IMR-90 (cell line): ENCODE measurements around the gene CENPP. TPM values are rescaled to one million over a fixed set of nuclear protein-coding genes. Genes with fewer than 3 reads are reported as not detected.

Experiments used
- ATAC-seq: fragments of 200-7000 bp; cut with Tn5 transposase; 2 replicates; pipeline ENCODE4 v1.9.1; 2020; ENCODE audit warnings: low read depth, mild to moderate bottlenecking, moderate library complexity
- BruUV-seq: library from RNA; stranded (reverse); fragments of 400-500 nt; replicated peaks from 2 replicates; lab custom pipeline; 2021; lab: Mats Ljungman, UMichigan
- CTCF ChIA-PET: fragments of 300-600 bp; formaldehyde crosslinking; extraction: SDS; loops from one replicate; lab custom pipeline; 2021; ENCODE audit warnings: antibody characterized with exemption; lab: Yijun Ruan, JAX
- POLR2A ChIA-PET: fragments of 300-600 bp; sonication (Branson Sonifier 250); formaldehyde crosslinking; loops from one replicate; lab custom pipeline; 2022; ENCODE audit warnings: antibody characterized with exemption; ENCODE audit not compliant: unreplicated experiment; lab: Charles Lee
- DNase-seq: peaks from one replicate; pipeline ENCODE4 v3.0.0; 2013
- H2AFZ ChIP-seq: replicated peaks from 2 replicates; pipeline ENCODE3; 2013; ENCODE audit warnings: low read length, mild to moderate bottlenecking; ENCODE audit not compliant: poor library complexity
- H2AK5ac ChIP-seq: 2 replicates; pipeline ENCODE4 v1.6.1; 2013; ENCODE audit warnings: low read depth, low read length, inconsistent platforms
- H2AK9ac ChIP-seq: replicated peaks from 2 replicates; pipeline ENCODE3; 2013; ENCODE audit warnings: mild to moderate bottlenecking, low read depth, low read length, moderate library complexity; ENCODE audit not compliant: poor library complexity
- H2BK120ac ChIP-seq: 2 replicates; pipeline ENCODE4 v1.6.1; 2013; ENCODE audit warnings: low read depth, low read length, inconsistent platforms
- H2BK15ac ChIP-seq: 3 replicates; pipeline ENCODE4 v1.6.1; 2013; ENCODE audit warnings: low read depth, low read length, inconsistent platforms
- H2BK20ac ChIP-seq: 2 replicates; pipeline ENCODE4 v1.6.1; 2013; ENCODE audit warnings: low read depth, mild to moderate bottlenecking, inconsistent platforms, low read length, moderate library complexity
- H2BK5ac ChIP-seq: 2 replicates; pipeline ENCODE4 v1.6.1; 2013; ENCODE audit warnings: mild to moderate bottlenecking, low read depth, low read length, inconsistent platforms; ENCODE audit not compliant: poor library complexity, severe bottlenecking
- H3K14ac ChIP-seq: replicated peaks from 2 replicates; pipeline ENCODE4 v1.6.1; 2013; ENCODE audit warnings: low read depth, low read length, inconsistent platforms
- H3K18ac ChIP-seq: 2 replicates; pipeline ENCODE4 v1.6.1; 2013; ENCODE audit warnings: low read depth, low read length, control low read depth
- H3K23ac ChIP-seq: 2 replicates; pipeline ENCODE4 v1.6.1; 2013; ENCODE audit warnings: low read depth, low read length, inconsistent platforms
- H3K27ac ChIP-seq: 2 replicates; pipeline ENCODE4 v1.5.1; 2013; ENCODE audit warnings: mild to moderate bottlenecking, control low read depth, low read length; ENCODE audit not compliant: insufficient read depth
- H3K27me3 ChIP-seq: 2 replicates; pipeline ENCODE4 v1.6.1; 2013; ENCODE audit warnings: low read length; ENCODE audit not compliant: control insufficient read depth, insufficient read depth
- H3K36me3 ChIP-seq: 2 replicates; pipeline ENCODE4 v1.6.1; 2013; ENCODE audit warnings: low read length, mixed read lengths; ENCODE audit not compliant: control insufficient read depth, insufficient read depth
- H3K4ac ChIP-seq: 2 replicates; pipeline ENCODE4 v1.6.1; 2013; ENCODE audit warnings: low read depth, low read length, inconsistent platforms
- H3K4me1 ChIP-seq: 2 replicates; pipeline ENCODE4 v1.6.1; 2013; ENCODE audit warnings: low read length, mixed read lengths; ENCODE audit not compliant: control insufficient read depth, insufficient read depth
- H3K4me2 ChIP-seq: 2 replicates; pipeline ENCODE4 v1.6.1; 2013; ENCODE audit warnings: low read depth, mild to moderate bottlenecking, control low read depth, low read length, moderate library complexity
- H3K4me3 ChIP-seq: 2 replicates; pipeline ENCODE4 v1.5.1; 2013; ENCODE audit warnings: low read depth, mild to moderate bottlenecking, control low read depth, low read length, moderate library complexity; ENCODE audit not compliant: insufficient read depth
- H3K56ac ChIP-seq: 2 replicates; pipeline ENCODE4 v1.6.1; 2013; ENCODE audit warnings: low read length, inconsistent platforms; ENCODE audit not compliant: insufficient read depth; ENCODE audit errors: extremely low read depth
- H3K79me1 ChIP-seq, 2 experiments: 2 replicates each; pipeline ENCODE4 v1.6.1; 2013; ENCODE audit warnings: low read length in 2 of 2, inconsistent platforms in 1 of 2, low read depth in 1 of 2
- H3K9ac ChIP-seq: 2 replicates; pipeline ENCODE4 v1.6.1; 2013; ENCODE audit warnings: low read depth, low read length, control low read depth
- H3K9me1 ChIP-seq: 2 replicates; pipeline ENCODE4 v1.6.1; 2013; ENCODE audit warnings: low read length, inconsistent platforms; ENCODE audit not compliant: insufficient read depth
- H3K9me3 ChIP-seq: 2 replicates; pipeline ENCODE4 v1.6.1; 2013; ENCODE audit warnings: low read length; ENCODE audit not compliant: control insufficient read depth, insufficient read depth
- H4K20me1 ChIP-seq: 2 replicates; pipeline ENCODE4 v1.6.1; 2013; ENCODE audit warnings: low read length, inconsistent platforms; ENCODE audit not compliant: insufficient read depth
- H4K5ac ChIP-seq: 2 replicates; pipeline ENCODE4 v1.6.1; 2013; ENCODE audit warnings: mild to moderate bottlenecking, low read depth, low read length, control low read depth
- H4K8ac ChIP-seq, 2 experiments: 2 replicates each; pipeline ENCODE4 v1.6.1; 2013; ENCODE audit warnings: low read depth in 2 of 2, low read length in 2 of 2, control low read depth in 1 of 2, inconsistent platforms in 1 of 2
- H4K91ac ChIP-seq: 2 replicates; pipeline ENCODE4 v1.6.1; 2013; ENCODE audit warnings: low read depth, low read length, inconsistent platforms; ENCODE audit not compliant: insufficient read depth
- BHLHE40 ChIP-seq: fragments of 150-350 bp; IDR thresholded peaks from 2 replicates; pipeline ENCODE4 v1.6.1; 2016; ENCODE audit warnings: mild to moderate bottlenecking, low read depth, low read length
- CEBPB ChIP-seq: IDR thresholded peaks from 2 replicates; pipeline ENCODE4 v1.6.1; 2012; ENCODE audit warnings: low read depth, low read length, improper control_type of control experiment
- FOS ChIP-seq: fragments of 150-350 bp; IDR thresholded peaks from 2 replicates; pipeline ENCODE4 v1.6.1; 2016; ENCODE audit warnings: low read depth, low read length
- MAFK ChIP-seq: IDR thresholded peaks from 2 replicates; pipeline ENCODE4 v1.6.1; 2012; ENCODE audit warnings: low read depth, low read length, improper control_type of control experiment
- MAZ ChIP-seq: IDR thresholded peaks from 2 replicates; pipeline ENCODE4 v1.6.1; 2012; ENCODE audit warnings: low read depth, mild to moderate bottlenecking, low read length, improper control_type of control experiment, moderate library complexity, borderline replicate concordance
- MXI1 ChIP-seq: IDR thresholded peaks from 2 replicates; pipeline ENCODE4 v1.6.1; 2012; ENCODE audit warnings: low read depth, mild to moderate bottlenecking, low read length, moderate library complexity, borderline replicate concordance
- NFE2L2 ChIP-seq: fragments of 150-350 bp; IDR thresholded peaks from 2 replicates; pipeline ENCODE4 v1.6.1; 2016; ENCODE audit warnings: low read depth, mild to moderate bottlenecking, low read length
- POLR2A ChIP-seq: IDR thresholded peaks from 2 replicates; pipeline ENCODE4 v1.6.1; 2012; ENCODE audit warnings: mild to moderate bottlenecking, low read depth, low read length
- RCOR1 ChIP-seq: IDR thresholded peaks from 2 replicates; pipeline ENCODE4 v1.6.1; 2012; ENCODE audit warnings: mild to moderate bottlenecking, low read length, improper control_type of control experiment; ENCODE audit not compliant: insufficient replicate concordance
- SMC3 ChIP-seq: fragments of 150-350 bp; IDR thresholded peaks from 2 replicates; pipeline ENCODE4 v1.6.1; 2016; ENCODE audit warnings: low read depth, mild to moderate bottlenecking, antibody characterized with exemption, low read length, moderate library complexity
- WGBS, 2 experiments: methylation state at CpG; one replicate each; pipeline versions ENCODE4 v1.1.5 to v1.1.7; 2013; ENCODE audit warnings: missing lambda C conversion rate in 2 of 2; ENCODE audit not compliant: insufficient read length in 1 of 2; ENCODE audit errors: extremely low coverage in 2 of 2; 5-methylcytosine and 5-hydroxymethylcytosine counted together
- dilution Hi-C: fragments of 300-500 bp; cut with HindIII; formaldehyde crosslinking; loops from one replicate; pipeline ENCODE4 v1.14.3; 2018; ENCODE audit warnings: low sequenced_read_pairs; ENCODE audit not compliant: unreplicated experiment
- in situ Hi-C: fragments of 300-500 bp; cut with MboI; formaldehyde crosslinking; loops from 3 replicates; pipeline ENCODE4 v1.14.3; 2019; ENCODE audit warnings: low sequenced_read_pairs, inconsistent platforms, mixed read lengths
- intact Hi-C: fragments of 100-400 bp; cut with micrococcal nuclease; formaldehyde crosslinking; loops from 2 replicates; pipeline ENCODE4 v1.10.0; 2022
- polyA plus RNA-seq, 3 experiments: library from polyadenylated mRNA; depleted of rRNA; stranded (reverse); fragments of >200 nt; gene quantifications; 2 replicates each; pipeline ENCODE4 v1.2.3, GENCODE V29; 2012; ENCODE audit warnings: low replicate concordance in 1 of 3
- total RNA-seq: library from RNA; depleted of rRNA; stranded (reverse); fragments of >200 nt; gene quantifications from 2 replicates; pipeline ENCODE4 v1.2.3, GENCODE V29; 2012
- TF ChIP-seq, protein P1 (sequence below): conservative IDR thresholded peaks from 2 replicates; pipeline ENCODE4 v1.5.1; 2012; ENCODE audit warnings: mild to moderate bottlenecking, low read depth, low read length, improper control_type of control experiment

The CENPP gene
- total and polyA plus RNA-seq, 2 of the 4 experiments (the other 2 are of a cell fraction): 1.4 to 2.0 TPM

DNA sequence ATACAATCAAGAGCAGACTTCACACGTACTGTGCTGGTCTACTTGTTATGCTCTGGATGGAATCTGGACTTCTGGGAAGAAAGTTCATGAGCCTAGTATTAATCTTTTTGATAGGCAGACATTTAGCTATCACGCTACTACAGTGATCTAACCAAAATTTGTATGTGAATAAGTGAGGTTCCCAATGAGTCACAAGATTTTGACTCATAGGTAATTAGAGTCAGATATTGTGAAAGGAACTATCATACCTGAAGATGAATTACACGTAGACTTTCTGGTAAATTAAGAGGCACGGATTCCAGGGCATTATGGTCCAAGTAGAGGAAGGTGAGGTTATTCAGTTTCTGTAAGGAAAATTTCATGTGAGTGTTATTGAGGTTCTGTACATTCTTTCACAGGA is 60.2 kb downstream of the CENPP start:
- H2AK9ac ChIP-seq: no peak overlapping the region
- no peaks in the 10 kb centered on the region; the same call in 1 of the 2 replicates for H3K9me1 ChIP-seq
- H3K27ac ChIP-seq: no peak overlapping the region
- no peak overlapping the region for H4K91ac ChIP-seq
- whole genome bisulfite sequencing, 2 experiments: no CpG with 5 or more reads among the region's 4 CpGs
- ATAC-seq (no peak), DNase-seq (peak; percentile 29)
- no peaks in the 10 kb centered on the region for H3K27me3 ChIP-seq
- H3K14ac ChIP-seq: no peak overlapping the region
- no peaks in the 10 kb centered on the region for H4K20me1 ChIP-seq
- H4K5ac ChIP-seq: no peak overlapping the region
- no peaks in the 10 kb centered on the region for H3K36me3 ChIP-seq
- H2BK5ac ChIP-seq: no peak overlapping the region
- no peak overlapping the region for H3K4me3 ChIP-seq
- TF ChIP-seq MAZ (no peak), NFE2L2 (no peak), FOS (no peak), MXI1 (no peak), RCOR1 (no peak), SMC3 (no peak), MAFK (no peak), BHLHE40 (no peak), CEBPB (no peak; the same call in 1 of the 2 replicates), POLR2A (no peak)
- TF ChIP-seq, protein P1, sequence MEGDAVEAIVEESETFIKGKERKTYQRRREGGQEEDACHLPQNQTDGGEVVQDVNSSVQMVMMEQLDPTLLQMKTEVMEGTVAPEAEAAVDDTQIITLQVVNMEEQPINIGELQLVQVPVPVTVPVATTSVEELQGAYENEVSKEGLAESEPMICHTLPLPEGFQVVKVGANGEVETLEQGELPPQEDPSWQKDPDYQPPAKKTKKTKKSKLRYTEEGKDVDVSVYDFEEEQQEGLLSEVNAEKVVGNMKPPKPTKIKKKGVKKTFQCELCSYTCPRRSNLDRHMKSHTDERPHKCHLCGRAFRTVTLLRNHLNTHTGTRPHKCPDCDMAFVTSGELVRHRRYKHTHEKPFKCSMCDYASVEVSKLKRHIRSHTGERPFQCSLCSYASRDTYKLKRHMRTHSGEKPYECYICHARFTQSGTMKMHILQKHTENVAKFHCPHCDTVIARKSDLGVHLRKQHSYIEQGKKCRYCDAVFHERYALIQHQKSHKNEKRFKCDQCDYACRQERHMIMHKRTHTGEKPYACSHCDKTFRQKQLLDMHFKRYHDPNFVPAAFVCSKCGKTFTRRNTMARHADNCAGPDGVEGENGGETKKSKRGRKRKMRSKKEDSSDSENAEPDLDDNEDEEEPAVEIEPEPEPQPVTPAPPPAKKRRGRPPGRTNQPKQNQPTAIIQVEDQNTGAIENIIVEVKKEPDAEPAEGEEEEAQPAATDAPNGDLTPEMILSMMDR: no peak
- POLR2A ChIA-PET: no interaction called here
- H3K79me1 ChIP-seq: no peaks in the 10 kb centered on the region
- H2BK15ac ChIP-seq: no peak overlapping the region
- no peak overlapping the region for H3K18ac ChIP-seq
- intact Hi-C loops: no loop called here
- no peaks in the 10 kb centered on the region for H3K9me3 ChIP-seq
- no peaks in the 10 kb centered on the region; the same call in 1 of the 2 replicates for H3K4me1 ChIP-seq
- no TSS peak for BruUV-seq
- H2BK20ac ChIP-seq: 0 out of 2 replicates have a peak overlapping the region, but pooled peaks have one; percentile 6
- in situ Hi-C loops: no loop called here
- no peak overlapping the region for H4K8ac ChIP-seq
- H2AFZ ChIP-seq: no peak overlapping the region
- no peak overlapping the region for H3K23ac ChIP-seq
- no peak overlapping the region for H2BK120ac ChIP-seq
- H2AK5ac ChIP-seq: no peak overlapping the region
- no peak overlapping the region for H3K4ac ChIP-seq
- no peak overlapping the region for H3K9ac ChIP-seq
- CTCF ChIA-PET: no interaction called here
- dilution Hi-C loops: no loop called here
- H3K4me2 ChIP-seq: no peak overlapping the region
- H3K56ac ChIP-seq: no peak overlapping the region
